Calu3 (cell line): ENCODE measurements around the gene CHI3L1. TPM values are rescaled to one million over a fixed set of nuclear protein-coding genes. Genes with fewer than 3 reads are reported as not detected.

Experiments used
- BruUV-seq: library from RNA; stranded (reverse); fragments of 400-500 nt; replicated peaks from 2 replicates; lab custom pipeline; 2021; lab: Mats Ljungman, UMichigan
- CTCF ChIA-PET: fragments of 300-600 bp; sonication (Branson Sonifier 250); formaldehyde crosslinking; loops from one replicate; lab custom pipeline; 2022; ENCODE audit warnings: antibody characterized with exemption; lab: Charles Lee
- DNase-seq: peaks from one replicate; pipeline ENCODE4 v3.0.0; 2022
- H3K27ac Mint-ChIP-seq: one replicate; pipeline ENCODE4 v1.8.0; 2022; ENCODE audit warnings: mixed read lengths; ENCODE audit not compliant: unreplicated experiment
- H3K27me3 Mint-ChIP-seq: one replicate; pipeline ENCODE4 v1.8.0; 2022; ENCODE audit warnings: mixed read lengths; ENCODE audit not compliant: unreplicated experiment
- H3K36me3 Mint-ChIP-seq: one replicate; pipeline ENCODE4 v1.8.0; 2022; ENCODE audit warnings: mild to moderate bottlenecking, moderate library complexity, mixed read lengths; ENCODE audit not compliant: insufficient read depth, unreplicated experiment
- H3K4me1 Mint-ChIP-seq: one replicate; pipeline ENCODE4 v1.8.0; 2022; ENCODE audit warnings: mild to moderate bottlenecking, low read depth, mixed read lengths; ENCODE audit not compliant: unreplicated experiment
- H3K4me3 Mint-ChIP-seq: one replicate; pipeline ENCODE4 v1.8.0; 2022; ENCODE audit warnings: mild to moderate bottlenecking, low read depth, moderate library complexity, mixed read lengths; ENCODE audit not compliant: unreplicated experiment
- H3K9me3 Mint-ChIP-seq: one replicate; pipeline ENCODE4 v1.8.0; 2022; ENCODE audit warnings: low read depth, mixed read lengths; ENCODE audit not compliant: unreplicated experiment
- intact Hi-C: fragments of 100-400 bp; cut with micrococcal nuclease; formaldehyde crosslinking; loops from one replicate; pipeline ENCODE4 v1.10.0; 2022; ENCODE audit not compliant: unreplicated experiment
- total RNA-seq: library from RNA; stranded (reverse); gene quantifications from 2 replicates; pipeline ENCODE4 v1.2.3, GENCODE V29; 2022
- TF ChIP-seq, protein P1 (sequence below): fragments of 200-600 bp; IDR thresholded peaks from one replicate; pipeline ENCODE4 v1.8.0; 2022; ENCODE audit warnings: antibody characterized with exemption; ENCODE audit not compliant: unreplicated experiment

The CHI3L1 gene
- total RNA-seq, 1 experiment from 2014 or later: not detected

GRCh38 chr1:203152158-203153034 is 34.1 kb downstream of the CHI3L1 start:
- Mint-ChIP-seq H3K27me3 (peaks cover 45% of the 10 kb centered on the region), H3K36me3 (no peaks in the 10 kb centered on the region), H3K4me1 (peaks cover 13% of the 10 kb centered on the region), H3K27ac (no peak overlapping the region), H3K4me3 (no peak overlapping the region), H3K9me3 (no peaks in the 10 kb centered on the region)
- intact Hi-C loops: no loop called here
- CTCF ChIA-PET: interaction anchor here (1.8 kb wide), 1 partner anchor 24 kb away, joined by 4 read pairs; the partner anchor contains the start of gene ADORA1
- DNase-seq: no peak
- no TSS peak for BruUV-seq
- TF ChIP-seq, protein P1, sequence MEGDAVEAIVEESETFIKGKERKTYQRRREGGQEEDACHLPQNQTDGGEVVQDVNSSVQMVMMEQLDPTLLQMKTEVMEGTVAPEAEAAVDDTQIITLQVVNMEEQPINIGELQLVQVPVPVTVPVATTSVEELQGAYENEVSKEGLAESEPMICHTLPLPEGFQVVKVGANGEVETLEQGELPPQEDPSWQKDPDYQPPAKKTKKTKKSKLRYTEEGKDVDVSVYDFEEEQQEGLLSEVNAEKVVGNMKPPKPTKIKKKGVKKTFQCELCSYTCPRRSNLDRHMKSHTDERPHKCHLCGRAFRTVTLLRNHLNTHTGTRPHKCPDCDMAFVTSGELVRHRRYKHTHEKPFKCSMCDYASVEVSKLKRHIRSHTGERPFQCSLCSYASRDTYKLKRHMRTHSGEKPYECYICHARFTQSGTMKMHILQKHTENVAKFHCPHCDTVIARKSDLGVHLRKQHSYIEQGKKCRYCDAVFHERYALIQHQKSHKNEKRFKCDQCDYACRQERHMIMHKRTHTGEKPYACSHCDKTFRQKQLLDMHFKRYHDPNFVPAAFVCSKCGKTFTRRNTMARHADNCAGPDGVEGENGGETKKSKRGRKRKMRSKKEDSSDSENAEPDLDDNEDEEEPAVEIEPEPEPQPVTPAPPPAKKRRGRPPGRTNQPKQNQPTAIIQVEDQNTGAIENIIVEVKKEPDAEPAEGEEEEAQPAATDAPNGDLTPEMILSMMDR: no peak

GRCh38 chr1:203151362-203152157 is 34.9 kb downstream of the CHI3L1 start:
- CTCF ChIA-PET: no interaction called here
- no peaks in the 10 kb centered on the region for H3K36me3 Mint-ChIP-seq
- no peaks in the 10 kb centered on the region for H3K9me3 Mint-ChIP-seq
- no peak overlapping the region for H3K4me3 Mint-ChIP-seq
- H3K27me3 Mint-ChIP-seq: peaks cover 44% of the 10 kb centered on the region
- H3K27ac Mint-ChIP-seq: no peak overlapping the region
- TF ChIP-seq, protein P1: no peak
- intact Hi-C loops: no loop called here
- H3K4me1 Mint-ChIP-seq: peaks cover 10% of the 10 kb centered on the region
- DNase-seq: no peak
- BruUV-seq: no TSS peak

DNA sequence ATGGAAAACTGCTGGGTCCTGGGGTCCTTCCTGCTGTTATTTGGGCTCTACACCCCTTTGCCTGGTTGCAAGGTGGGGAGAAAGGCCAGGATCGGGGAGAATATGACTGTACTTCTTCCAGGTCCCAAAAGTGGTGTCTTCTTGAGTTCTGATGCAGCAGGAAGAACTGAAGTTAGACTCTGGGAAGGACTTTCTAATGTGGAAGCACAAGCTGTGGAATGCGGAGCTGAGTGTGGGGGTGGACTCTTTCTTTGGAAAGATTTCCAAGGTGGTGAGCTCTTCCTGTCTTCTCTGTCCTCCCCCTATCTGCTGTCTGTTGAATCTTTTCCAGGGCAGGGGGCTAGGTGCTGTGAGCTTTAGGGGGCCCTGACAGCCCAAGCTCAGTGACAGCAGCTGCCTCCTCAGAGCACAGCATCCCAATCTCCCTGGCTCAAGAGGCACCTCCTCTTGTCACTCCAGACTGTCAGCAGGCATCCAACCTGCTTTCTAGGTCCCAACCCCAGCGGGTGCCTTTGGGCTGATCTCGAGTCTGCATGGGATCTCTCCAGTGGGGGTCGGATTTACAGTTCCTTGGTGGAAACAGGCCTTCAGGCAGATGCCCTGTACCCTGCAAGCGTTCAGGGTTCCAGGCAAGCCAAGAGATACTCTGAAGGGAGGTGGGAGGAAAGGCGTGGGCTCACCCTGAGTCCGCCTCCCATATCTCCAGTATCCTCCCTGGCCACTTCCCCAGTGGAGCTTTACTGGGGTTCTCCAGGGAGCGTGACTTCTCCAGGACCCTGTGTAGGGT is 35.8 kb downstream of the CHI3L1 start:
- H3K36me3 Mint-ChIP-seq: no peaks in the 10 kb centered on the region
- H3K27me3 Mint-ChIP-seq: peaks cover 44% of the 10 kb centered on the region
- H3K27ac Mint-ChIP-seq: no peak overlapping the region
- no peak overlapping the region for H3K4me3 Mint-ChIP-seq
- H3K9me3 Mint-ChIP-seq: no peaks in the 10 kb centered on the region
- TF ChIP-seq, protein P1: no peak
- intact Hi-C loops: no loop called here
- no TSS peak for BruUV-seq
- H3K4me1 Mint-ChIP-seq: peaks cover 2% of the 10 kb centered on the region
- CTCF ChIA-PET: interaction anchor here (0.6 kb wide), 1 partner anchor 1059 kb away, joined by 8 read pairs; no protein-coding TSS in a partner anchor
- no peak for DNase-seq
